ENCODE data around the gene ZNF83.
"Not testable (repeated sequence)": the region's sequence is repeated elsewhere in the genome, so short reads cannot be mapped to it uniquely, and the experiment has no call there.

ZNF83 gene

DNA sequence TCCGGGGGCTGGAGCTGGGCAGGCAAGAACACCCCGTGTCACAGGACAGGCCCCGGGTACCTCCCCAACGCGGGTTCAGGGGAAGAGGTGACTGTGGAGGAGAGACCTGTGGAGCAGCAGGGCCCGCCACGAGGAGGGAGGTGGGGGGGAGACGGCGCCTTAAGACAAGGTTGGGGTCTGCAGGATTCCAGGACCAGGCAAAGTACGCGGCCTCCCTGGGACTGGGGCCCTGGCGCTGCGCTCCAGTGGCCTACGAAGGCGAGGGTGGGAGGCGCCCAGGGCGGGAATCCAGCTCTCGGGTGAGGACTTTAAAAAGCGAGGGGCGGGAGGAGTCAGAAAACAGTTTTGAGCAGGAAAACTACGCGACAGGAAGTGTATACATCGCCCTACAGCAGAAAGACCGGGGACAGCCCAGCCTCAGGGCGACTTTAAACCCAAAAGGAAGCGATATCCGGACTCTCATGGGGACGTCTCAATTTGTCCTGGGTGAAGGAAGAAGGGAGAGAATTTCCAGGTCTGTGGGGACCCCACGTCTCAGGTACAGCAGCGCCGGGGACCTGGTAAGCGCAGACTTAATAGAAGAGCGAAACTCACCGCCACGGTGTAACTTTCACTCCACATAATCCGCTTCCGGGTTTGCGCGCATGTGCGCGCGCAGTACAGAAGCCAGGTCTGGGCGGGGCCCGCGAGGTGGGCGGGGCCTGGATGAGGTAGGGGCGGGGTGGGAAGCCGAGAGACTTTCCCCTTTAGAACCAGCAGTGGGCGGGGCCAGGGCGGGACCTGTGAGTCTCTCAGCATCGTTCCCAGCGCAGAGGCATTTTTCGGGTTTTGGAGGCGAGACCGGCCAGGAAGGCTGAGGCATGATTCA is at the start of gene ZNF83:
Gene ZNF83, minus strand, starts transcription at position 638 of the 868 bp plus-strand sequence.
- peak; percentile 79 for DNase-seq (ENCODE audit: low read depth, low spot score)

DNA sequence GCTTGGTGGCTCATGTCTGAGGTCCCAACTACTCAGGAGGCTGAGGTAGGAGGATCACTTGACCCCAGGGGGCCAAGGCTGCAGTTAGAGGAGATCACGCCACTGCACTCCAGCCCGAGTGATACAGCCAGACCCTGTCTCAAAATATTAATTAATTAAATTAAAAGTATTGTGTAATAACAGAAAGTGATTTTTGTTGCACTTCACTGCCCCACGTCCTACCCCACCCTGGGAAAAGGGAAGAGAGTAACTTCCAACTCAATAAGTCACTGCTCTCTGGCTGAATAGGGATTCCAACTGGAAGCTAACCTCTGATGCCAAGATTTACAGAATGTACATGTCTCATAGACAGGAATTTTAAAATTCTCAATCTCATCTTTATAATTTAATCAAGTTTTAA is 49.5 kb upstream of the ZNF83 start:
- DNase-seq (ENCODE audit: low read depth, low spot score): no peak

DNA sequence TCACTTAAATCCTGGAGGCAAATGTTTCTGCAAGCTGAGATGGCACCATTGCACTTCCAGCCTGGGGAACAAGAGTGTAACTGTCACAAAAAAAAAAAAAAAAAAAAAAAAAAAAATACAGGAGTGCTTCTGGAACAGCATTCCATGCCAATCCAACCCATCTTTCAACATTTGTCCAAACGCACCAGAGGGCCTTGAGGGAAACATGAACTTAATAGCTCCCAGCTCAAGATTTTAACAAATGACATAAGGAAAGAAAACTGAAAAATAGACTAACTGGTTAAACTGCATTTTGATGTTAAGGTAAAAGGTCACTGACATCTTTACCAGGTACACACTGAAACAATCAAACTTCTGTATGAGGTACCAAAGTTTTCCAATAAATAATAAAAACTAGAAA is 47.7 kb upstream of the ZNF83 start:
- DNase-seq (ENCODE audit: low read depth, low spot score): no peak

DNA sequence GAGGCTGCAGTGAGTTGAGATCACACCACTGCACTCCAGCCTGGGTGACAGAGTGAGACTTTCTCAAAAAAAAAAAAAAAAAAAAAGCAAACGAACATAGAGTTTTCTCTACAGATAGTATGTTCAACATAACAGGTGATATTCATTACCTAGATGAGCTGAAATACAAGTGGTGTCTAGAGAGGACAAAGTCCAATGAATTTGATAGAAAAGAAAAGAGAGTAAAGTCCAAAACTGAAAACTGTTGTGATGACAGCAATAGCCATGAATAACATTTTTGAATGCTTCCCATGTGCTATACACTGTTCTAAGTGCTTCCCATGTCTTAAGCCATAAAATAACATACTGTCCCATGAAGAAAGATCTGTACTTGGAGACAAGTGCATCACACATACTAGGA is 43.1 kb upstream of the ZNF83 start:
- DNase-seq (ENCODE audit: low read depth, low spot score): not testable (repeated sequence)

DNA sequence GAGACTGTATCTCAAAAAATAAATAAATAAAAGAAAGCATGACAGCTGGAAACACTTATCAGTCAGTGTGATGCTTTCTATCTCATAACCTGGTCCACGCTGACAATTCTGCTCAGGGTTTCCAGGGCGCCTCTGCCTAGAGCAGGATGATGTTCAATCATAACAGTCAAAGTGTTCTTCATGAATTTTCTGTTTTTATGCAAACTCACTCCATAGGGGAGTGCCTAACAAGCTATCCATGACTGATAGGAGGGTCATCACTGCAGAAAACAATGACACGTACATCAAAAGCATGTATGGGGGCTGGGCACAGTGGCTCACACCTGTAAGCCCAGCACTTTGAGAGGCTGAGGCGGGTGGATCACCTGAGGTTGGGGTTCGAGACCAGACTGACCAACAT is 41.4 kb upstream of the ZNF83 start:
- DNase-seq (ENCODE audit: low read depth, low spot score): no peak

DNA sequence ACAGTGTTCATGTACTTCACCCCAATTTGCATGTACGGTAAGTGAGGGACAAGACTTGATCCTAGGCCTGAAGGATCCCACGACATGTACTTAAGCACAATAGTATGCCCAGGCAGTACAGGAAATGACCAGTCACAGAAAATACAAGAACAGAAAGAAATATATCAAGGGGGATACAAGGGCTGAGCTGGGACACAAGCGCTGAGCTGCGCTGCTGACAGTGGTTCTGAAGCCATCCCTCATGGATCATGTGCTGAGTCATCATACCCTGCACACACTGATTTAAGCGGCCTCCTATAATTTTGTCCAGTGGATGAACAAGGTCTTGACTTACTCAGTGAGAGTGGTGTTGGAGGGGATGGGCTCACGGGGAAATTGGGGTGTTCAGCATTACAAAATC is 37.1 kb upstream of the ZNF83 start:
- DNase-seq (ENCODE audit: low read depth, low spot score): not testable (repeated sequence)

DNA sequence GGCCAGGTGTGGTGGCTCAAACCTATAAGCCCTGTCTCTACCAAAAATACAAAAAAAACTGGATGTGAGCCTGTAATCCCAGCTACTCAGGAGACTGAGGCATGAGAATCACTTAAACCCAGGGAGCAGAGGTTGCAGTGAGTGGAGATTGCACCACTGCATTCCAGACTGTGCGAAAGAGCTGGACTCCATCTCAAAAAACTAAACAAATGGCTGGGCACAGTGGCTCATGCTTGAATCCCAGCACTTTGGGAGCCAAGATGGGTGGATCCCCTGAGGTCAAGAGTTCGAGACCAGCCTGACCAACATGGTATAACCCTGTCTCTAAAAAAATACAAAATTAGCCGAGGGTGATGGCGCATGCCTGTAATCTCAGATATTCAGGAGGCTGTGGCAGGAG is 34.9 kb upstream of the ZNF83 start:
- no peak for DNase-seq (ENCODE audit: low read depth, low spot score)

DNA sequence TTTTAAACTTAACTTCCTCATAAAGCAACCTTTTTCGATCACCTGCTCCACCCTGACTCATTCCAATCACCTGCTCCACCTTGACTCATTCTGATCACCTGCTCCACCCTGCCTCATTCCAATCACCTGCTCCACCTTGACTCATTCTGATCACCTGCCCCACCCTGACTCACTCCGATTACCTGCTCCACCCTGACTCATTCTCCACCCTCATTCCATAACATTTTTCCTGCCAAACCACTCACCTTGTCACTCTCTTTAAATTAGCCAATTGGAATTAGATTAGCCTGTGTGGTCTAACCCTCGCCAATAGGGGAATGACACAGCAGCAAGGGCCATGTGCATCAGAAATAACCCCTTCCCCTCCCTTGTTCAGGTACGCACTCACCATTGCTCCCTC is 31.9 kb upstream of the ZNF83 start:
- DNase-seq (ENCODE audit: low read depth, low spot score): no peak

DNA sequence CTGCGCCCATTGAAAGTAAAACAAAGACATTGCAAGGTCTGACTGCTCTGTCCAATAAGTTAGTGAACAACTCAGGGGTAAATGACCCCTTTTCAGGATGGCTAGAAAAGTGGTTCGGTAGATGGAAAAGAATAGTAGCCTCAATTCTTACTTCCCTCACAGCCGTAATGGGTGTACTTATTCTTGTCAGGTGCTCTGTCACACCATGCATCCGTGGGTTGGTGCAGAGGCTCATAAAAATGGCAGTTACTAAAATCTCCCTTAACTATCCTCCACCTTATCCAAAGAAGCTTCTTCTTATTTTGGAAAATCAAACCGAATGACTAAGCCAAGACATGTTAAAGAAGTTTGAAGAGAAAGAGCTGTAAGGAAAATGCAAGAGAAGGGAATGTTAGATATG is 31.4 kb upstream of the ZNF83 start:
- no peak for DNase-seq (ENCODE audit: low read depth, low spot score)

DNA sequence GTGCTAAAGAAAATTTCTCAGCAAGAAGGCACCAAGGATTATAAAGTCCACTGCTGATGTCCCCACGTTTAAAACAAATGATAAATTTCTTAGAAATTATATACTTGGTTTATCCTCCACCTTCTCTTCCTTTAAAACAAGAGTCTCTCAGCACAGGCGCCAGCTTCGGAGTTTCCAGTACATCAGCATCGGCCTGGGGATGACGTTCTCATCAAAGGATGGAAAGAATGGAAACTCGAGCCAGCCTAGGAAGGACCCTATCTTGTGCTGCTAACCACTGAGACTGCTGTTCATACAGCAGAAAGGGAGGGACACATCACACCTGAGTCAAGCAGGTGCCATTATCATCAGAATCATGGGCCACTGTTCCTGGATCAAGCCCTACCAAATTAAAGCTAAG is 29.8 kb upstream of the ZNF83 start:
- no peak for DNase-seq (ENCODE audit: low read depth, low spot score)

DNA sequence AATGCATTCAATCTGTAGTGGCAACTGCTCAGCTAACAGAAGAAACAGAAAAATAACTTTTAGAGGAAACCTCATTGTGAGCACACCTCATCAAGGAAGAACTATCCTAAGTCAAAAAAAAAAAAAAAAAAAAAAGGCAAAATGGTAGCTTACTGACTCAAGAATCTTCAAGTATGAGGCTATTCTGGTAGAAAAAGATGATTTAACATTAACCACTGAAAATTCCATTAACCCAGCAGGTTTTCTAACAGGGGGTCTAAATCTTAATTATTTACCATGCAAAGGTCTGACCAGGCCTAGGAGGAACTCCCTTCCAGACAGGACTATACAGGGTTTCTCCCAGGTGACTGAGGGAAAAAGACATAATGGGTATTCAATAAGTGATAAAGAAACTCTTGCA is 28.4 kb upstream of the ZNF83 start:
- DNase-seq (ENCODE audit: low read depth, low spot score): no peak

DNA sequence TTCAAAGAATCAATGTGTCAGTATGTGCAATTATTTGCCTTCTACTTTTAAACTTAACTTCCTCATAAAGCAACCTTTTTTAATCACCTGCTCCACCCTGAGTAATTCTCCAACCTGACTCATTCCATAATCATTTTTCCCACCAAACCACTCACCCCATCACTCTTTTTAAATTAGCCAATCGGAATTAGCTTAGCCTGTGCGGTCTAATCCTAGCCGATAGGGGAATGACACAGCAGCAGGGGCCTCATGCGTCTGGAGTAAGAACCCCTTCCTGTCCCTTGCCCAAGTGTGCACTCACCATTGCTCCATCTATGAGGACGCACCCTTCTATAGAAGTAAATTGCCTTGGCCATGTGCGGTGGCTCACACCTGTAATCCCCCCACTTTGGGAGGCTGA is 27.4 kb upstream of the ZNF83 start:
- no peak for DNase-seq (ENCODE audit: low read depth, low spot score)

DNA sequence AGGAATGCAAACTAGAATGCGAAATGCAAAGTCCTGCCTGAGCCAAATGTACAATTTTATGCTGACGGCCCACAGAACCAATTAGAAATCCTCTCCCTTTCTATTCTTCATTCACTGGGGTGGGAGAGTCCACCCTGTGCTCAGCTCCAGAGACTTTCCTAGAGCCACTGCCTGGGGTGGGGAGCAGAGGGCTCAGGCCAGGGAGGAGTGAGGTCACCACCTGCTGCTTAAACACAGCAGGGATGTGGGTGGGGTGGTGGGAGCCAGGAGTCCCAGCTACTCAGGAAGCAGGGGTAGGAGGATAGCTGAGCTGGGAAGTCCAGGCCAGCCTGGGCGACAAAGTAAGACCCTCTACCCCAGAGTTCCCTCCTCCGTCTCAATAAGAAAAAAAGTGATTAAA is 26.9 kb upstream of the ZNF83 start:
- DNase-seq (ENCODE audit: low read depth, low spot score): no peak

DNA sequence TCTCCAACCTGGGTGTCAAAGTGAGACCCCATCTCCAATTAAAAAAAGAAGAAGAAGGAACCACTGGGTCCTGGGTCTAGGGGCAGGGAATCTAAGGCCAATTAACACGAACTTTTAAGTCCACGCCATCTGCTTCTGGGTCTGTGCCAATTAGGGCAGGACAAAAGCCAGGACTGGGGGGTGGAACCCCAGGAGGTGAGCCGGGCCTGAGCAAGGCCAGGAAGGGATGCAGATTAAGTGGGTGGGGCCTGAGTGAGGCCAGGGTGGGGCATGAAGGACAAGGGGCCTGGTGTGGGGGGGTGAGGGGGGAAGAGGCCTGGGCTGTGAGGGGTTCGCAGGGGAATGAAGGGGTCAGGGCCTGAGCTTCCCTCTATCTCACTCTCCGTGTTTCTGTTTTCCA is 26.3 kb upstream of the ZNF83 start:
- DNase-seq (ENCODE audit: low read depth, low spot score): no peak

DNA sequence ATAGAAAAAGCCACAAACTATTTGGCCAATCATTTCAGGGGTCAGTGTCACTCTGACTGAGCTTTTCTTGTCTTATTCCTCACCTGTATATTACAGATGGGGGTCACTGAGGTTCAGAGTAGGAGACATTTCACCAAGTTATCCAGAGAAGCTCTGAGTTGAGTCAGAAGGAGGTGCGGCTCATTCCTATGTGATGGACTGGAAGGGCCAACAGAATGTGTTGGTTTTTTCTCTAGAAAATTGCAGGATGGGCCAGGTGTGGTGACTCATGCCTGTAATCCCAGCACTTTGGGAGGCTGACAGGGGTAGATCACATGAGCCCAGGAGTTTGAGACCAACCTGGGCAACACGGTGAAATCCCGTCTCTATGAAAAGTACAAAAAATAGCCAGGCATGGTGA is 24.5 kb upstream of the ZNF83 start:
- no peak for DNase-seq (ENCODE audit: low read depth, low spot score)

DNA sequence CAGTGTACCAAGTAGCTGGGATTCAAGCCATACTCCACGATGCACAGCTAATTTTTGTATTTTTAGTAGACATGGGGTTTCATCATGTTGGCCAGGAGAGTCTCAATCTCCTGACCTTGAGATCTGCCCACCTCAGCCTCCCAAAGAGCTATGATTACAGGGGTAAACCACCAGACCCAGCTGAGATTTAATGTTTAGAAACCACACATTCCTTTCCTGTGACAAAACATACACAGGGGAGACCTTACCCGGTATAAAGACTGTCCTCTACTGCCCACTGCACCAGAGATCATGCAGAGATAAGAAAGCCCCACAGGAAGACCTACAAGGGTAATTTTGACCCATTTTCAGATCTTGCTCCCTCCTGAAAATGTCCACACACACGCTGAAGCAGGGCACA is 22.8 kb upstream of the ZNF83 start:
- no peak for DNase-seq (ENCODE audit: low read depth, low spot score)

DNA sequence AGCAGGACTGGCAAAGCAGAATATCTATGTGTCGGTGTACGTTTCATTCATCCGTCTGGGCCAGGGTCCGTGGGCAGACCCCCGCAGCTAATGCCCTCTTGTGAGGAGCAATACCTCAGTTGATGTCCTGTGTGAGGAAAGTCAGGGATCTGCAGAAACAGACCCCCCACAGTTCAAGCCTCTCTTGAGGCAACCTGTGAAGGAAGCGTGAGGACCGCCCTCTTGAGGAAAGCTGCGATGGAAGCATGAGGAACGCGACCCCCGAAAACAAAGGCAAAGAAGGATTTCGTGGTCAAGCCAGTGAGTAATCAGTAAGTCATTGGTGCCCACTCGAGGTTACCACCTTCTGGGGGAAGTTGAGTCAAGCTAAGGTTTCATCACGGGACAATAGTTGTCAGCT is 20.9 kb upstream of the ZNF83 start:
- no peak for DNase-seq (ENCODE audit: low read depth, low spot score)

DNA sequence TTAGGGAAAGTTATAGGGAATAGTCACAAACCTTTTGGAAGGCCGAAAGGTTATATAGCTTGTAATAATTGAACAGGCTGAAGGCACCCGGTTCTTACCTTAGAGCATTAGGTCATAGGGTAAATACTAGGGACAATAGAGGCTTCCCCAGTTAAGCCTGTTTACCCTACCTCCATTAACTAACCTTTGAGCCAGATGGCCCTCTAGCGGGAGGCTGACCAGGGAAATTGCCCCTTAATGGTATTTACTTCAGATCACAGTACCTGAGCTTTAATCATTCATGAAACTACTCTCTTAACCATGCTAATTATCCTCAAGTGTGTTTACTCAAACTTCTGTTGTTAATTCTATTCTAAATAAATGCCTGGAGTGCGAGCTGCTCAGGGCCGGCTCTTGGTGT is 20.4 kb upstream of the ZNF83 start:
- no peak for DNase-seq (ENCODE audit: low read depth, low spot score)

DNA sequence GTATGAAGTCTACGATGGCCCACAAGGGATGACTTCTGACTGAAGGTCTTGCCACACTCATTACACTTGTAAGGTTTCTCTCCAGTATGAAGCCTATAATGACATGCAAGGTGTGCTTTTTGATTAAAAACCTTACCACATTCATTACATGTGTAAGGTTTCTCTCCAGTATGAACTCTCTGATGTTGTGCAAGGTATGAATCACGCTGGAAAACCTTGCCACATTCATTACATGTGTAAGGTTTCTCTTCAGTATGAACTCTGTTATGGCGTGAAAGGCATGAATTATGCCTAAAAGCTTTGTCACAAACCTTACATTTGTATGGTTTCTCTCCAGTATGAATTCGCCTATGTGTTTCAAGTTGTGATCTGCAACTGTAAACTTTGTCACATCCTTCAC is 15.0 kb upstream of the ZNF83 start:
- no peak for DNase-seq (ENCODE audit: low read depth, low spot score)

DNA sequence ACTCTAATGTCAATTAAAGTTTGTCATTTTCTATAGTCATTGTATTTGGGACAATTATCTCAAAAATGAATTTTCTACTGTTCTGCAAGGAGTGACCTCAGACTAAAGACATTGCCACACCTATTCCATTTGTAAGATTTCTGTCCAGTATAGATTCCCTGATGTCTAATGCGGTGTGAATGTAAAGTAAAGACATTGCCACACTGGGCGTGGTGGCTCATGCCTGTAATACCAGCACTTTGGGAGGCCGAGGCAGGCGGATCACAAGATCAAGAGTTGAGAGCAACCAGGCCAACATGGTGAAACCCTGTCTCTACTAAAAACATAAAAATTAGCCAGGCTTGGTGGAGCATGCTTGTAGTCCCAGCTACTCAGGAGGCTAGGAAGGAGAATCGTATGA is 13.8 kb upstream of the ZNF83 start:
- no peak for DNase-seq (ENCODE audit: low read depth, low spot score)

DNA sequence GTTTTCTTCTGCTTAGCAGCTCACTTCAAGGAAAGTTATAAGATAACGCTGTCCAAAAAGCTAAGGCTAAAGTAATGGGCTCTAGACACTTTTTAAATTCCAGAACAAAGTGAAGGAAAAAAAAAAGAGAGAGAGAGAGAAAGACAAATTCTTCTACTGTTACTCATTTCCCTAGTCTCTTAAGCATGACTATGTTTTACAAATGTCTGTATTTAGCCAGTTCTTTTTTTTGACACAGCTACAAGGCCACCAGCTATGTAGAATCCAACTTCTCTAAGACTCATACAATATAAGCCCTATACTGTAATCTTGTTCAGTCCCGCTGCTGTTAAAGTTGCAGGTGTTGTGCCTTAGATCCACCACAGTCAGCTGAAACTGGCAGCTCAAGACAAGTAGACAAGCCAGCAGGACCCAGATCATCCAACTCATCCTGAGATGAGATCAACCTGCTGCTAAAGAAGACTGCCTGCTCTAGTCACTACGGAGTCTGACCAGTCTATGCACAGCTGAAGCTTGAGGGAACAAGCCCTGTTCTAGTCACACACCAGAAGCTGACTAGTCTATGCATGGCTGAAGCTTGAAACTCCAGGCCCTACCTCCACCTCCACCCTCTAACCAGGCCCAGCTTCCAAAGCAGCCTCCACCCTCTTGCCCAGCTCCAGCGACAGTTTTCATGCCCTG is 10.3 kb upstream of the ZNF83 start:
- no peak for DNase-seq (ENCODE audit: low read depth, low spot score)

DNA sequence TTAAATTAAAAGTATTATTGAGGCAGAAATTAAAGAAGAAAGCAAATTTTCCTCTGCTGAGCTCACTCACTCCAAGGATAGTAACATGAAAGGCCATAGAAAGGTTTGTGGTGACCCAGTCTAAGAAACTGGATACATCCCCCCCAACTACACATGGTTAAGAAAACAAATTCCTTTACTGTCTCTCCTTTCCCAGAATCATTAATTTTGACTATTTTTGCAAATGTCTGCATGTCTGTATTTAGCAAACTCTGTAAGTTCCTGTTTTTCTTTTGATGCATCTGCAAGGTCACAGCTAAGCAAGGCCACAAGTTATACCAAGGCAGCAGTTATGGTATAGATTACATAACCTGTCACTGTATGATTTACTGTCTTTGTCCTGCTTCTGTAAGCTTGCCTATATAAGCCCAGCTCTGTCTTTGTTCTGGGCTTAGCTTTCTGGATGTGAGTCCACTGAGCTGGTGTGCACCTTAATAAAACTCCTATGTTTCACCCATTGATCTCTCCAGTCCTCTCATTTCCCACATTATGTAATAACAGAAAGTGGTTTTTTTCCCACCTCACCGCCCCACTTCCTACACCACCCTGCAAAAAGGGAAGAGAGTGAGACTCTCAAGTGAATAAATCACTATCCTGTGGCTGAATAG is 8.5 kb upstream of the ZNF83 start:
- DNase-seq (ENCODE audit: low read depth, low spot score): no peak

DNA sequence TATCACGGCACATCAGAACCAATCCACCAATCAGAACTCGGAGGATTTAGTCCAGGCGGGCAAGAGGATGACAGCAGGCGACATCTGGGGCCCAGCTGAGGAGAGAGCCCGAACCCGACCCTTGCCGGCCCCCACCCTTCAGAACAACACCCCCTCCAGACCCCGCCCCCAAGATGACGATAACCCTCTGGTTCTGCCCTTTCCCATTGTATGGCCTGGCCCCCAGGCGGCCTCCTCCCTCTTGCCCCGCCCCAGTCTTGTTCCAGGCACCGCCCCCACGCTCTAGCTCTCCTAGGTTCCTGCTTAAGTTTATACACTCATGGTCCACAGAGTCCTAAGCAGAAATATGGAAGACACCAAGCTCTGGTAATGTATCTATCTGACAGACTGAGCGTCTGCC is 2.8 kb upstream of the ZNF83 start:
- DNase-seq (ENCODE audit: low read depth, low spot score): no peak
